Muscle of back (tissue), 13 donors: ENCODE data around the gene PAIP2B. TPM values are rescaled to one million over a fixed set of nuclear protein-coding genes. Genes with fewer than 3 reads are reported as not detected.
A peak's percentile ranks its signal among the peaks of the same experiment; 100 is the strongest.
"Not testable (repeated sequence)": the region's sequence is repeated elsewhere in the genome, so short reads cannot be mapped to it uniquely, and the experiment has no call there.

Source experiments
- DNase-seq, 3 donors: peaks; one replicate each; pipeline versions ENCODE4 v3.0.0 to v3.0.0-alpha.2; 2013
- long read RNA-seq, 9 donors: transcript quantifications; one replicate each; lab custom pipeline, GENCODE V29; 2026
- polyA plus RNA-seq, 10 donors: library from polyadenylated mRNA; unstranded; fragments of 120-200 nt; gene quantifications; one replicate each; pipeline ENCODE4 v1.2.1, GENCODE V29; 2013; ENCODE audit not compliant: insufficient read length in 10 of 10

PAIP2B gene, protein sequence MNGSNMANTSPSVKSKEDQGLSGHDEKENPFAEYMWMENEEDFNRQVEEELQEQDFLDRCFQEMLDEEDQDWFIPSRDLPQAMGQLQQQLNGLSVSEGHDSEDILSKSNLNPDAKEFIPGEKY
- 10 to 100 TPM in 1 of 10 donors, 1 to 10 TPM in 9; 5.1 to 10.0 (median 8.2) TPM for polyA plus RNA-seq
- long read RNA-seq, donor 1, full-length matches to known transcripts: 4 of 4 reads
- long read RNA-seq, donor 1, partial matches to known transcripts: 0 of 4 reads
- long read RNA-seq, donor 1, other reads (novel, unspliced or antisense): 0 of 4 reads
- long read RNA-seq, donor 2, full-length matches to known transcripts: 3 of 3 reads
- long read RNA-seq, donor 2, partial matches to known transcripts: 0 of 3 reads
- long read RNA-seq, donor 2, other reads (novel, unspliced or antisense): 0 of 3 reads
- long read RNA-seq, donor 3: 0 reads
- long read RNA-seq, donor 4, full-length matches to known transcripts: 1 of 1 reads
- long read RNA-seq, donor 4, partial matches to known transcripts: 0 of 1 reads
- long read RNA-seq, donor 4, other reads (novel, unspliced or antisense): 0 of 1 reads
- long read RNA-seq, donor 5, full-length matches to known transcripts: 1 of 1 reads
- long read RNA-seq, donor 5, partial matches to known transcripts: 0 of 1 reads
- long read RNA-seq, donor 5, other reads (novel, unspliced or antisense): 0 of 1 reads
- long read RNA-seq, donor 6, full-length matches to known transcripts: 3 of 3 reads
- long read RNA-seq, donor 6, partial matches to known transcripts: 0 of 3 reads
- long read RNA-seq, donor 6, other reads (novel, unspliced or antisense): 0 of 3 reads
- long read RNA-seq, donor 7, full-length matches to known transcripts: 3 of 3 reads
- long read RNA-seq, donor 7, partial matches to known transcripts: 0 of 3 reads
- long read RNA-seq, donor 7, other reads (novel, unspliced or antisense): 0 of 3 reads
- long read RNA-seq, donor 8, full-length matches to known transcripts: 1 of 1 reads
- long read RNA-seq, donor 8, partial matches to known transcripts: 0 of 1 reads
- long read RNA-seq, donor 8, other reads (novel, unspliced or antisense): 0 of 1 reads
- long read RNA-seq, donor 9: 0 reads

DNA sequence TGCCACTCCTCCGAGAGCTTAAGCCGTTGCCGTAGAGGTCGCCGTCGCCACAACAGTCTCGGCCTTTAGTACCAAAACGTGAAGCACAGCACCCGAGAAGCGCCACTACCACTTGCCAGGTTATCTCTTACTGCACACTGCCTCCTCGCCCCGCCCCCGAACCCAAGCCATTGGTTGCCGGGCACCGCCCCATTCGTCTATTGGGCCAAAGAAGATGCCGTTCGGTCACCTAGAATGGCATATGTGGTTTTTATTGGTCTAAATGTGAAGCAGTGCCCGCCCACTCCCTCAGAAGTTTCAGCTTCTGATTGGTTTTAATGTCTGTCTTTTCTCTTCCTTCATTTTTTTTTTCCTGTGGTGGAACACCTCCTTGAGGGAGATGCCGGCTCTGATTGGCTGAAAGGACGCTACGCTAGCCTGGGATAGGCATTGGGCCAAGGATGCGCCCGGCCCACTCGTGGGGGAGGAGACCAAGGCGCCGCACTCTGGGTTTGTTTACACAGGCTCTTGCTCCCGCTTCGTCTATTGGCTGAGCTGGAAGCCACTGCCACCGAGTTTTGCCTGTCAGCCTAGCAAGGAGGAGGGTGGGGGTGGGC is at the start of gene PAIP2B:
PAIP2B (minus strand) TSS at position 139 of the 596 bp plus-strand sequence. CDS start 24,514 bp downstream, outside the sequence.
- DNase-seq: peak; percentile 99

DNA sequence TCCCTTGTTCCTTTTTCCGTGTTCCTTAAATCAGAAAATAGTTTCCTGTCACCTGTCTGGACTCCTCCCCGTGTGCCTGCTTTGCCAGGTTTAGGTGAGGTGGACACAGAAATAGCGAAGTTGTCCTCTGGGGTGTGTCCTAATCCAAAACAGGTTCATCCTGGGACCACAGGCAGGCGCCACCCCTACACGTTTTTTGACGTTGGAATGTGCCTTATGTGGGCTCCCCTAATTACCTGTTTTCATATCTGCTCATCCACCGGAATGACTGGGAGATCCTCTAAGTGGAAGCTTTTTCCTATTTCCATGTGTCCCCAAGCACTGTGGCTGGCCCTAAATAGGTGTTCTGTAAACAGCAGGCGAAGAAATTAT is 49.0 kb upstream of the PAIP2B start:
- no peak for DNase-seq

DNA sequence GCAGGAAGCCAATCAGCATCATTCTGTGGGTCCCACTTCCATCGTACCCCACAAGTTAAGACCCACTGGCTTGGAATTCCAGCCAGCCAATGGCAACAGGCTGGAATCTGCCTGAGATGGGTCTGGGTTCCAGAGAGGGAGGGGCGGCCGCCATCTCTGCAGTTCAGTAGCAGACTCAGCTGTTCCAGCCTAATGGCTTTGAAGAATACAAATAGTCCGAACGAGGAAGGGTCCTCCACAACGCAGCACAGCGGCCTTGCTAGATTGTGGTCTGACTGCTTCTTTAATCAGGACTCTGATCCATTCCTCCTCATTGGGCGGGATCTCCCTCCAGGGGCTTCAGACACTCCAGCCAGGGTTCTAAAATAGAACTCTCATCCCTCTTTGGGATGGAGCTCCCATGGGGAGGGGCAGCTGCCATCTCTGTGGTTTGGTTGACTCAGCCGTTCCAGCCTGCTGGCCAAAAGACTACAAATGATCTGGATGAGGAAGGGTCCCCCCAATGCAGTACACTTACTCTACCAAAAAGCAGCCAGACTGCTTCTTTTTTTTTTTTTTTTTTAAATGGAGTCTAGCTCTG is 42.7 kb upstream of the PAIP2B start:
- DNase-seq: no peak

DNA sequence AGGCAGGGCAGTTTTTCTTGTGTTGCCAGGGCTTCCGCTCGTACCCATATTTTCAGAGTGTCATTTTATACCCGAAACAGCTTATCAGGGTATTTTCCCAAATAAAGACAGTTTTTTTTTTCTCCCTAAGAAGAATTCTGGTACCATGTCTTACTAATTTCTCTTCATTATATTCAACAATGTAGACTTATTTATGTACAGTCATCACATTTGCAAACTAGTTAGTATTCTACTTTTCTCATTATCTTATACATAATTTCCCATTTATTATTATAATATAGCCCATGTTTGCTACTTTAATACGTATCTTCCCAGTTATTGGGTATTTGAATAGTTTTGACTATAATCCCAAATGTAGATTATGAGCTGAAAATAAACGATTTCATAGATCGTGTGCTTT is 36.5 kb upstream of the PAIP2B start:
- no peak for DNase-seq

DNA sequence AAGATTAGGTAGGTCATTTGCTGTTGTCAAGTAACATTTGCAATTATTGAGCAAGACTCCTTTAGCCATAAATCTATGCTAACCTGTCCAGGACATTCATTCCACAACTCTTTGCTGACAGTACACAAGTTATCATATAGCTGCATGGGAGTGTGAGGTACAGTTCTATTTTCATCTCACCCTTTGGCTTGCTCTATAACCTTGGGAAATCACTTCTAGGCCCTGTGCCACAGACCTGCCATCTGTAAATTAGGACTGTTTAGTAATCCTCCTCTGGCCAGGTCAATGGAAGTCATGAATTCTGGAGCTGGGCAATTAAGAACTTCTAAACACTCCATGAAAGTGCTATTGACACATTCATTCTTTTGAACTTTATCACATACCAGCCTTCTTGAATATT is 34.6 kb upstream of the PAIP2B start:
- DNase-seq: no peak

DNA sequence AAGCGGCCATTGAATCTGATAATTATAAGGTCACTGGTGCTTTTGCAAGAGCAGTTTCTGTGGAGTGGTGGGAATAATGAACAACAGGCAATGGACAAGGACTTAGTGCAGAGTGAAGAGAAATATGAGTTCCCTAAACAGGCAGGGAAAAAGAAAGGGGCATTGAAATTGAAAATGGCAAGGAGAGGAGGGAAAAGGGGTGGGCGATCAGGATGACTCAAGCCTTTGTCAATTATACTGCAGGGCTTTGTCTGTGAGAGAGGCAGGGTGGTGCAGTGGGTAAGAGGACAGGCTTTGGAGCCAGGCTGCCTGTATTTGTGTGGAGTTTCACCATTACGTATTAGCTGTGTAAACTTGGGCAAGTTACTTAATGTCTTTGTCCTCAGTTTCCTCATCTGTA is 29.5 kb upstream of the PAIP2B start:
- DNase-seq: no peak

DNA sequence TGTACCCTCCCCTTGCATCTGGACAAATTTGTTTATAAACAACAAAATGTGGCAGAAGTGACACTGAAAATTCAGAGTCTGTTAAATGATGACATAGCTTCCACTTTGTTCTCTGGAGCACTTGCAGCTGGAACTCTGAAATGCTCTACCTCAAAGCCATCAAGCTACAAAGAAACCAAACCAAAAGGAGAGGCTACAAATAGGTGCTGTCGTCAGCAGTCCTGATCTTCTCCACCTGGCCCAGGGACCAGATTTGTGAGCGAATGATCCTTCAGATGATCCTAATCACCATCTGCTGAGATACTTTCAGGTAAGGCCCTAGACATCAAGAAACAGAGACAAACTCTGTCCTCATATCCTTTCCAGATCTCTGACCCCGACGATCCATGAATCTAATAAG is 27.9 kb upstream of the PAIP2B start:
- no peak for DNase-seq

DNA sequence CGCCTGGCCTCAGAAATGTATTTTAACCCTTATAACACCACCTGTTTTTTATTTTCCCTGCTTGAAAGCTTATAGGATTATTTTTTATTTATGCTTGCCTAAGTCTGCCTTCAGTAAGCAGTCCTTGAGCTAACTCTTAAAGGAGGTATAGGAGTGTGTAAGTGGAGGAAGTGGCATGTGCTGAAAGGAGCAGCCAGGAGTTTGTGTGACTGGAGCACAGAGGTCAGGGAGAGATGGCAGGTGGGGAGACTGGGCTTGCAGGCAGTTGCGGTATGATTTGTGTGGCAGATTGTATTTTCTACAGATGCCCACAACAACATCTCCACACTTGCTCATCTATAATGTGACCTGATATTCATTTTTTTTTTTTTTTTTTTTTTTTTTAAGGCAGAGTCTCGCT is 27.2 kb upstream of the PAIP2B start:
- no peak for DNase-seq

DNA sequence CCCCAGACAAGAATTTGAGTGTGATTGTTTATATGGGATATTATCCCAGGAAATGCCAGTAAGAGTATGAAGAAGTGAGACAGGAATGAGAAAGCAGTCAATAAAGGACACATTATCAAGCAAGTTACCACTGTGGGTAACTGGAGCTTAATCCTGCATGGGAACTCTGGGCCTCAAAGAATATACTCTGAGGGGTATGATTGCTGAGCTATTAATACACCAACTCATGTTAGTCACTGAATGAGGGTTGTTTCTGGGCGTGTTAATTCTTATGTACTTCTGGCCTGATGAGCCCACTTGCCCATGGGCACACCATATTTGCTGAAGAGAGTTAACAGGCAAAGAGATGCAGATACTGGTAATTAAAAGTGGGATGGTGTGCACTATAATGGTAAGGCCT is 26.6 kb upstream of the PAIP2B start:
- DNase-seq: no peak

DNA sequence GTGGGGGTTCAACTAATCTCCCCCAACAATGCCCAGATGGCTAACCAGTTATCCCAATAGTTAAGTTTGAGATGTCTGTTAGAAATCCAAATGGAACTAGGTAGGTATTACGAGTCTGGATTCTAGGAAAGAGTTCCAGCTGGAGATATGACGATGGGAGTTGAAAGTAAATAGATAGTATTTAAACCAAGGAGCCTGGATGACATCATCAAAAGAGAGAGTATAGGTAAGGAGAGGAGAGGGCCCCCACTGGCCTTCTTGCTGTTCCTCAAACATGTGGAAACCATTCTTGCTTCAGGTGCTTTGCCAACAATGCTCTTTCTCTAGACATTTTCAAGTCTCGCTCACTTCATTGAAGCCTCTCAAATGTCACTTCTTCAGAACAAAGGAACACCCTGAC is 26.0 kb upstream of the PAIP2B start:
- no peak for DNase-seq

DNA sequence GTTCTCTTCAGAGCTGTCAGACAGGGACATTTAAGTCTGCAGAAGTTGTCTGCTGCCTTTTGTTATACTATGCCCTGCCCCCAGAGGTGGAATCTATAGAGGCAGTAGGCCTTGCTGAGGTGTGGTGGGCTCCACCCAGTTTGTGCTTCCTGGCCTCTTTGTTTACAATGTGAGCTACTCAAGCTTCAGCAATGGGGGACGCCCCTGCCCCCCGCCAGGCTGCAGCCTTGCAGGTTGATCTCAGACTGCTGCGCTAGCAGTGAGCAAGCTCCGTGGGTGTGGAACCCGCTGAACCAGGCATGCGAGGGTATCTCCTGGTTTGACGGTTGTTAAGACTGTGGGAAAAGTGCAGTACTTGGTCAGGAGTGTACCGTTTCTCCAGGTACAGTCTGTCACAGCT is 24.0 kb upstream of the PAIP2B start:
- no peak for DNase-seq

DNA sequence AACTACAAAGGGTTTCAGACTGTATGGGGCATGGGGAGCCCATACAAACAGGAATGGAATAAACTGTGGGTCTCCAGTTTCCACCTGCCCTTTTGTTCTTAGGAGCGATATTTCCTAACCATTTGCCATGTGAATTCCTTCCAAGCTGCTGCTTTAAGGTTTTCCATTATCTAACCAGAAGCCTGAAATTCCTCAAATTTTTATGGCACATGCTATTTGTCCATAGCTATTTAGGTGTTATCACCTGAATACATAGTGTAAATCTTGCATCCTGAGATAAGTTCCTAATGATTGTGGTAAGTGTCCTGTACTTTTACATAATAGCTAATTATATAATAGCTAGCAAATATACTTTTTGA is 17.4 kb upstream of the PAIP2B start:
- peak in 1 of 3 donors; percentile 17 for DNase-seq

DNA sequence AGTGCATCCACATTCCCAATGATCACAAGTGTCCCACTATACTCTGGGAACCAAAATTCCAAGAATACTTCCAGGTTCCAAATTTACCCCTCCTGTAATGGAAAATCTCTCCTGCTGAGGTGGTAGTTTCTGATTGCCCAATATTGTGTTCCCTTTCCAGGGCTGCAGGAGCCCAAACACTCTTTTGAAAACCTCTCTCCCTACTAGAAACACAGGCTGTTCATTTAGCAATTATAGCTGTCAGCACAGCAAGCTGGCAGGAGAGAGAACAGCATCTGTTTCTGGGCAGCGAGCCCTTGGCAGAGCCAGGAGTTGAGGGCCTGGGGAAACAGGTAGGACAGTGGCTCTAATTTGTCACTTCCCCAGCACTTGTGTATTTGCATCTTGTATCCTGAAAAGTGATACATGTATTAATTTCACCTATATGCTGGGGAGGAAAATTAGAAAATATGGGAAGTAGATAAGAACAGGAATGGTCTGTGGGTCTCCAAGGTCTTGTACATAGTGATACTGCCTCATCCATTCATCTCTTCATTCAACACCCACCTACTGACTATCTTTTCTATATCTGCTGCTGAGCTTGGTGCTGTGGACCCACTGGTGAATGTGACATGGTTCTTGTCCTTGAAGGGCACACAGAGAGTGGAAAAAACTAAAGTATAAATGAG is 16.9 kb upstream of the PAIP2B start:
- DNase-seq: peak in 2 of 3 donors; percentile 22 to 36

DNA sequence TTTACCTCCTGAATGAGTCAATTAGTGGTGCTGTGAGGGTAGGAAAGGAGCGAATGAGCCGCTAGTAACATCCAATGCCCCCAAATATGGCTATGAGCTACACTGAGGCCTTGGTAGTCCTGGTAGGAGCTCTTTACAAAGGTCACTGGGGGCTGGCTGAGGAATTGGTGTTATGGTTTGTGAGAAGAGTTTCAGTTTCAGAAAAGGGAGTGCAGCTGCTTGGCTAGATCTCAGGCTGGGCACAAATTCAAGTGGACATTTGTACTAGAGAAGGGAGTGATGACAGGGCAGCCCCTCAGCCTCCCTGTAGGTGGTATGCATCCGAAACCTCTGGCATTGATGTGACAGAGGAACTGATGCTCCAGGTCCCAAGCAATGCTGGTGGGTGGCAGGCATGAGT is 13.9 kb upstream of the PAIP2B start:
- peak; percentile 58 to 68 (median 59) for DNase-seq

DNA sequence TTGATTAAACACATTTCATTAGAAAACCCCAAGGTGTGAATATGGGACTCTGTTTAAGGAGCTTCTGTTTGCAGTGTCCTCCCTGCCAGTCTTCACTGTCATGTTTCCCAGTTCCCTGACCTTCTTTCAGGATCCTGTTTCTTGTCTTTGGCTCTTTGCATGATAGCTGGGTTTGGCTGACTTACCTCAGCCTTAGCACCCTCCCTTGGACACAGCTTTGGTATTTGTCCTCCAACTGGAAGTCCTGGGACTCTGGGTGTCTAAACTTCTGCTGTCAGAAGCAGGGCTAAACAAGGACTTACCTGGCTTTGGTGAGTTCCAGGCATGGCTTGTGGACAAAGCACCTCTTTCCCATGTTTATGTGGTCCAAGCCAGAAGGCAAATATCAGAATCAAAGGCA is 11.2 kb upstream of the PAIP2B start:
- DNase-seq: no peak

DNA sequence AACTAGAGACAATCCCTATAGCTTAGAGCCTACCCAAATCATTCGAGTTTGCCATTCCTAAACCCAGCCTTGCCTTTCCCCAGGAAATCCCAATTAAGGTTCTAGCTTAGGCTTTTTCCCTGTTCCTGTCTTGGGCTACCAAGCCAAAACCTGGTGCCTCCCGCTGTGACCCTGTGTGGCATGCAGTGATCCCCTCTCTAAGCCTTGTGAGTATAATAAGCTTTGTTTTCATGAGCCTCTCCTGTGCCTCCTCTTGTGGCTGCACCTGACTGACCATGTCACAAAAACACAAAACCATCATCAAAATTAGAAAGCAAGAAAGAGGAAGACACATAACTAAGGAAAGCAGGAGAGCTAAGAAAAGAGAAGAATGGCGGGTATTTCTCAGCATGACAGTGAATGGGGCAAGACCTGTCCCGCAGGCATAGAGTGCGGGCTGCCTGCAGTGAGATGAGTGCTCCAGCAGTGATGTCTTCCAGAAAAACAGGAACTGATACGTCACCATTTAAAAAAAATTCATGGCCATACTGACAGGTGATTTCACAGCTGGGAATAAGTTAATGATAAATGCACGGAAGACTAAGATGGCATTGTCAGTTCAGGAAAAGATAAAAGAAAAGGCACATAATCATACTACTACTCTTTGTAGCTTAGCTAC is 9.2 kb upstream of the PAIP2B start:
- DNase-seq: no peak

DNA sequence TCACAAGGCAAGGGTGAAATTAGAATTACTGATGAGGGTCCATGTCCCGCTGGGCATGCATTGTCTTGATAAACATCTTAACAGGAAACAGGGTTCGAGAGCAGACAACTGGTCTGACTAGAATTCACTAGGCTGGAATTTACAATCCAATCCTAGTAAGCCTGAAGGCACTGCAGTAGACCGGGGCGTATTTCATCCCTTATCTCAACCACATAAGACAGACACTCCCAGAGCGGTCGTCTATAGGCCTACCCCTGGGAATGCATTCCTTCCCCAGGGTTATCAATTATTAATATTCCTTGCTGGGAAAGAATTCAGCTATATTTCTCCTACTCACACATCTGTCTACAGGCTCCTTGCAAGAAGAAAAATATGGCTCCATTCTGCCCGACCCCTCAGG is 6.2 kb upstream of the PAIP2B start:
- not testable (repeated sequence) for DNase-seq

DNA sequence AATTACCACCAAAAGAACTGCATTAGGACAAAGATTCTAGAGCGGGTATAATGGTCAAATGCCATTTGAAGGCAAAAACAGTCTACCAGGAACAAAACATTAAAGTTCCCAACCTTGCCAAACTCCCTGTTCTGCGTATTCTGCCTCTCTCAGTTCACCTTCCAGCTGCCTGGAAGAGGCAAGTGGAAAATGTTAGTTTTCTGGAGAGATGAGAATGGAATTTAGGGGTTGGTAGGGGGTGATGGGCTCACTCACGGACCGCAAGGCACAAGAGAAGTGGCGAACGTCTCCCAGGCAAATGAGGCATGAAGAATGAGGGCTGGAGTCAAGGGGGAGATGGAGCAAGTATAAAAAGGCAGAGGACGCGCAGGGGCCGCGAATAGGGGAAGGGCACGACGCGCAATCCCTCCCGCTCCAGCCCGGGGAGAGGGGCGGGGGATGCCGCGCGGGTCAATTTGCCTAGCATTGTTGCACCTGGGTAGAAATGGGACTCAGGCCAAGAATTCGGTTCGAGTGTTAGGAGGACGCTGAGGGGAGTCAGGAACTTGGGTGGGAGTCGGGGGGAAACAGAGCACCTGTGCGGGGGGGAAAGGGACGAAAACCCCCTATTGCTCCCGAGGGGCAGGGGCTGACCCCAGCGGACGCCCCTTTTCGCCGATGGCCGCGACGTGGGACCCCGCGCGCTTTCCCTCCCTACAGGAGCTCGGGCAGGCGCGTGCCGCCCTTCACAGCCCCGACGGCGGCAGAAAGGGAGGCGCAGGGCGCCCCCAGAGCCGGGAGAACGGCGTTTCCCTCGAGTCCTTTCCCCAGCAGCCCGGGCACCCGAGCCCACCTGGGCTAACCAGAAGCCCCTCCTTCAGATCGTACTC is 573 bp downstream of the PAIP2B start:
- peak in 2 of 3 donors; percentile 53 to 70 for DNase-seq

DNA sequence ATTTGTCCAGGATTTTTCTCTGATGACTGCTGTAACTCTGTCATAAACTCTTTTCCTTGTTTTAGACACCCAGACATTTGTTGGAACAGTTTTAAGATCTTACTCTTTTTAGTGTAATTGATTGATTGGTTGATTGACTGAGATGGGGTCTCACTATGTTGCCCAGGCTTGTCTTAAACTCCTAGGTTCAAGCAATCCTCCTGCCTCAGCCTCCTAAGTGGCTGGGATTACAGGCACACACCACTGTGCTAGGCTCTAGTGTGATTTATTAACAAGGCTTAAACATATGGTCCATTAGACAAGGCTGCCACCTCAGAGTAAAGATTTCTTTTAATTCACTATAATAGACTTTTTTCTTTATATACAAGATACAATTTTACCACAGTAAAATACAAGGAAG is 2.0 kb downstream of the PAIP2B start:
- no peak for DNase-seq

DNA sequence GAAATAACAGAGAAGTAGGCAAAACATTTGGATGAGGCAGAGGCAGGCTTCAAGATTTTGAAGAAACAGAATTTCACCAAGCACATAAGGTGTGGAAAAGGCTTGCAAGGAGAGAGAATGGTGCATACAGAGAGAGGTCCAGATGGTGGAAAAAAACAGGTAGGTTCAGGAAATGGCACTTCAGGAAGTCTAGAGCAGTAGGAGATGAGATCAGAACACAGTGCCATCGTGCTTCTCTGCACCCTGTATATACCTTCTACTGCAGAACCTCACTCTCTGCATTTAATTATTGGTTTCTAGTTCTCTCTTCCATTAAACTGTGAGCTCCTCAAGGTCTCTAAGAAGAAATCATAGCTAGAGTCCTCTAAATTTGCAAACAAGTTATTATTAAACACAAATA is 2.4 kb downstream of the PAIP2B start:
- no peak for DNase-seq
